Brain microvascular endothelial cell (primary cell): ENCODE results near the gene WDPCP.

Experiments
- DNase-seq: peaks from one replicate; pipeline ENCODE4 v3.0.0-alpha.2; 2020
- H3K27ac ChIP-seq: fragments of 250-450 bp; sonication (Bioruptor Pico); 2 replicates; pipeline ENCODE4 v1.5.1; 2020; ENCODE audit warnings: mild to moderate bottlenecking, moderate library complexity
- H3K27me3 ChIP-seq: fragments of 250-450 bp; sonication (Bioruptor Pico); replicated peaks from 2 replicates; pipeline ENCODE4 v1.5.1; 2020; ENCODE audit warnings: mild to moderate bottlenecking
- H3K36me3 ChIP-seq: fragments of 250-450 bp; sonication (Bioruptor Pico); replicated peaks from 2 replicates; pipeline ENCODE4 v1.5.1; 2020; ENCODE audit warnings: mild to moderate bottlenecking
- H3K4me3 ChIP-seq: 2 replicates; pipeline ENCODE4 v1.5.1; 2011; ENCODE audit warnings: low read depth, mild to moderate bottlenecking, control low read depth, low read length, moderate library complexity
- CTCF ChIP-seq: IDR thresholded peaks from 2 replicates; pipeline ENCODE4 v1.5.1; 2011; ENCODE audit warnings: low read depth, mild to moderate bottlenecking, moderate library complexity, low read length, control low read depth, inconsistent platforms; ENCODE audit errors: missing control alignments
- in situ Hi-C: cut with HindIII; loops from 2 replicates; pipeline ENCODE4 v1.10.0; 2017; ENCODE audit warnings: low sequenced_read_pairs, low pct_ligation_motif_present

WDPCP gene

GRCh38 chr2:63132020-63132419, 456.3 kb downstream of the WDPCP start:
- Histone ChIP-seq H3K36me3 (no peaks in the 10 kb centered on the region), H3K4me3 (no peak overlapping the region), H3K27ac (no peak overlapping the region), H3K27me3 (no peaks in the 10 kb centered on the region)
- no peak for DNase-seq
- TF ChIP-seq CTCF: no peak
- in situ Hi-C loops: no loop called here

GRCh38 chr2:63131196-63131595, 457.1 kb downstream of the WDPCP start:
- H3K27me3 ChIP-seq: no peaks in the 10 kb centered on the region
- TF ChIP-seq CTCF: no peak
- in situ Hi-C loops: no loop called here
- no peak for DNase-seq
- no peak overlapping the region for H3K27ac ChIP-seq
- no peak overlapping the region for H3K4me3 ChIP-seq
- no peaks in the 10 kb centered on the region for H3K36me3 ChIP-seq

- Histone ChIP-seq H3K36me3 (no peaks in the 10 kb centered on the region), H3K27ac (no peak overlapping the region)
- TF ChIP-seq CTCF: no peak
Observed at GRCh38 chr2:63127594-63127993, 460.7 kb downstream of the WDPCP start.

GRCh38 chr2:63124850-63125249, 463.4 kb downstream of the WDPCP start:
- in situ Hi-C loops: no loop called here
- Histone ChIP-seq H3K4me3 (no peak overlapping the region), H3K27ac (no peak overlapping the region), H3K27me3 (no peaks in the 10 kb centered on the region), H3K36me3 (no peaks in the 10 kb centered on the region)
- no peak for TF ChIP-seq CTCF
- DNase-seq: no peak

More at GRCh38 chr2:63127594-63127993, 460.7 kb downstream of the WDPCP start:
- DNase-seq: no peak
- in situ Hi-C loops: no loop called here
- Histone ChIP-seq H3K4me3 (no peak overlapping the region), H3K27me3 (no peaks in the 10 kb centered on the region)

GRCh38 chr2:63124218-63124617, 464.1 kb downstream of the WDPCP start:
- no peak for TF ChIP-seq CTCF
- no peak overlapping the region for H3K27ac ChIP-seq
- H3K36me3 ChIP-seq: no peaks in the 10 kb centered on the region
- H3K27me3 ChIP-seq: no peaks in the 10 kb centered on the region
- in situ Hi-C loops: no loop called here
- DNase-seq: no peak
- no peak overlapping the region for H3K4me3 ChIP-seq

GRCh38 chr2:63122921-63123320, 465.4 kb downstream of the WDPCP start:
- H3K4me3 ChIP-seq: no peak overlapping the region
- TF ChIP-seq CTCF: no peak
- no peak for DNase-seq
- H3K36me3 ChIP-seq: no peaks in the 10 kb centered on the region
- H3K27ac ChIP-seq: no peak overlapping the region
- H3K27me3 ChIP-seq: no peaks in the 10 kb centered on the region
- in situ Hi-C loops: no loop called here
